ENCODE measurements around the gene CCNY. TPM values are rescaled to one million over a fixed set of nuclear protein-coding genes. Genes with fewer than 3 reads are reported as not detected.
"Not testable (repeated sequence)": the region's sequence is repeated elsewhere in the genome, so short reads cannot be mapped to it uniquely, and the experiment has no call there.

CCNY gene
- polyA plus RNA-seq, 5 donors, result 75.0 to 89.0 (median 84.9) TPM

DNA sequence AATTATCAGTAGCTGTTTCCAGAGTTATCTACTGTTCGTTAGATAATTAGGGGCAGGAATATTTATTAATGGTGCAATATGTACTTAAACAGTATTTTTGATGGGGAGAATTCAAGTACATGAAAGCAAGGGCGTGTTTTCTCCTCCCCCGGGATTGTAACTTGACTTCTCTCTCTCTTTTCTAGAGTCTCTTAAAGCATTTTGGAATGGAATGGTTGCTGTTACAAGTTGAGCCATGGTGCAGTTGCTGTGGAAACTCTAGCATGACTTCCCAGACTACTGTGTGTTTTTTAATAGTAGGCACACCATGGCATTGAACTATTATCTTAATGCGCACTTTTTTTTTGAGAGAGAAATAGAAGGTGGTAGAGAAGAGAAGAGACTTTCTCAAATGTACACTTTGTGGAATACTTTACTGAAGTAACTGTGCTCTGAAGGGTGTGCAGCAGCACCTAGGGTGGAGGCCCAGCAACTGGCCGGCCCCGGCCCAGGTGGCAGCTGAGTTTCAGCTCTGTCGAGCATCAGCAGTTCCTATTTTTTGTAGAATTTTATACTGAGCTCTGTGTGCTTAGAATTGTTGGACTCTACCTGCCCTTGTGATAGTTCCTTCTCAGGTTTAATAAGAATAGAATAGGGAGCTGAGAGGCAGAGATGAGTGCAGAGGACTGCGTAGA is 64.4 kb downstream of the CCNY start:
- no peak for DNase-seq

DNA sequence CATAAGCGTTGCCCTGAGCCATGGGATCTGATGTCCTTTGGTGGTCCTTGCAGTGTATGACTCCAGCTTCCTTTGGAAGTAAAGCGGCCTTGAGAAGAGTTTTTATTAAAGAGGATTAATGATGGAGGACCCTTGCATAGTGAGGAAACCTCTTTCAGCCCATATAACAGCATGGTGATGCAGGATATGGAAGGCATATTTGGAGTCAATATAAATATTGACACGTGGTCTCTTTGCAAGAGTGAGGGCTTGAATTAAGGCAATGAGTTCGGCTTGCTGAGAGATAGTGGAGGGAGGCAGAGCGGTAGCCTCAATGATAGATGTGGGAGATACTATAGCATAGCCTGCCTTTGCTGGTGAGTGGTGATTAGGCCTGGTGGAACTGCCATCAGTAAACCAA is 67.2 kb downstream of the CCNY start:
- DNase-seq, result not testable (repeated sequence)

DNA sequence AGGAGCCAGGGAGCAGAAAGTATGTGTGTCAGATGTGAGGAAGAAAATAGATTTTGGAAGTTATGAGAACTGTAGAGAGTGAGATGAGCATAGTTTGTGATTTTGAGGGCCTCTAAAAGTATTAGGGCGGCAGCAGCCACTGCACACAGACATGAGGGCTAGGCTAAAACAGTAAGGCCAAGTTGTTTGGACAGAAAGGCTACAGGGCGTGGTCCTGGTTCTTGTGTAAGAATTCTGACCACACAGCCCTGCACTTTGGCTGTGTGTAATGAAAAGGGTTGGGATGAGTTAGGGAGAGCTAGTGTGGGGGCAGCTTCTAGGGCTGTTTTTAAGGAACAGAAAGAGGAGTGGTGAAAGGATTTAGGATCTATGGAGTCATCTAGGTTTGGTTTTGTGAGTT is 67.8 kb downstream of the CCNY start:
- not testable (repeated sequence) for DNase-seq

DNA sequence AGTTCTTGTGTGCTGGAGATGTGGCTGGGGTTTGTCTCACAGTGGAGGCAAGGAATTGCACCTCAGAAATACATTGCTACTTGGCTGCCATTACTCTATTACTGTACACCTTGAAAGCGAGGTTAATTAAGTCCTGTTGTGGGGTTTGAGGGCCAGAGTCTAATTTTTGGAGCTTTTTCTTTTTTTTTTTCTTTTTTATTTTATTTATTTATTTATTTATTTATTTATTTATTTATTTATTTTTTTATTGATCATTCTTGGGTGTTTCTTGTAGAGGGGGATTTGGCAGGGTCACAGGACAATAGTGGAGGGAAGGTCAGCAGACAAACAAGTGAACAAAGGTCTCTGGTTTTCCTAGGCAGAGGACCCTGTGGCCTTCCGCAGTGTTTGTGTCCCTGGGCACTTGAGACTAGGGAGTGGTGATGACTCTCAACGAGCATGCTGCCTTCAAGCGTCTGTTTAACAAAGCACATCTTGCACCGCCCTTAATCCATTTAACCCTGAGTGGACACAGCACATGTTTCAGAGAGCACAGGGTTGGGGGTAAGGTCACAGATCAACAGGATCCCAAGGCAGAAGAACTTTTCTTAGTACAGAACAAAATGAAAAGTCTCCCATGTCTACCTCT is 69.8 kb downstream of the CCNY start:
- not testable (repeated sequence) for DNase-seq

DNA sequence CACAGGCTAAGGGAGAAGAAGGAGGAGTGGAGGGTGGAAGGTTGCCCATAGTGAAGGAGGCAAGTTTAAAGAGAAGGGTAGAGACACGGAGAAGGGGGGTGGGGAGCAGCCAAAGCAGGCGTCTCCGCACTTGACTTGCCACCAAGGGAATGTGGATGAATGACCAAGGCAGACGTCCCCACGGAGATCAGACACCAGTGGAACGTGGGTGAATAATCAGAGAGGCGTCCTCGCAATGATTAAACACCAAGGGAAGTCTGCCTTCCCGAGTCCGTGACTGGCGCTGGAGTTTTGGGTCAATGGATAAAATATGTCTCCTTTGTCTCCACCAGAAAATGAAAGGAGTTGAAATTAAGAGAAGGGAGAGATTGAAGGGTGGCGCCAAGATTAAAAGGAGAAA is 71.4 kb downstream of the CCNY start:
- not testable (repeated sequence) for DNase-seq

DNA sequence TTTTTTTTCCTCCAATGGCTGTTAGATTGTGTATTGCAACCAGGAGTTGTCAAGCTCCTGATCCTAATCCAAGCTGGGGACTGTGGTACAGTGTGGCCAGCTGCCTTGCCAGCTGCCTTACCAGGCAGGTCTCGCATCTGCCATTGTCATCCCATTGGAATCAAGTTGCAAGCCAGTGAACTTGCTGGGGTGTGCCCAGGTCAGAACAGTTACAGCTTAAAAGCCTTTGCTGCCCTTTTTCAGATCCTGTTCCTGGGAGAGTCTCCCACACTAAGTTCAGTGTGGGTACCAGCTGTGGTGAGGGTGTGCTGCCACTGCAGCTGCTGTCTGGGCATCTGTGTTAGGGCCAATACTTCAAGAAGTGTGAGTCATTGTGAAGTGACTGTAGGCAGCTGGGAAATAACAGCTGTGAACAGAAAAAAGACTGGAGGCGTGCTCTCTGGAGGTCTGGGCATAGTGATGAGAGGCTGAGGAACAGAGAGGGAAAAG is 72.8 kb downstream of the CCNY start:
- DNase-seq, result no peak

DNA sequence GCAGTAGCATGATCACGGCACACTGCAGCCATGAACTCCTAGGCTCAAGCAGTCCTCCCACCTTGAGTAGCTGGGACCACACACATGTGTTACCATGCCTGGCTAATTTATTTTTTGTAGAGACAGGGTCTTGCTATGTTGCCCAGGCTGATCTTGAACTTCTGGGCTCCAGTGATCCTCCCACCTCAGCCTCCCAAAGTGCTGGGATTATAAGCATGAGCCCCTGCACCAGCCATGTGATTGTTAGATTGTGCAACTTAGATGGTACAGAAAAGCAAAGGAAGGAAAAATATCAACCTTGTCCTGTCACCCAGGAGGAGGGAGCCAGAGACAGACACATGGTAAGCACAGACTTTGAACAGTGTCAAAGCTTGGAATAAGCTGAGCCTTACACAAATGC is 73.5 kb downstream of the CCNY start:
- DNase-seq, result no peak

DNA sequence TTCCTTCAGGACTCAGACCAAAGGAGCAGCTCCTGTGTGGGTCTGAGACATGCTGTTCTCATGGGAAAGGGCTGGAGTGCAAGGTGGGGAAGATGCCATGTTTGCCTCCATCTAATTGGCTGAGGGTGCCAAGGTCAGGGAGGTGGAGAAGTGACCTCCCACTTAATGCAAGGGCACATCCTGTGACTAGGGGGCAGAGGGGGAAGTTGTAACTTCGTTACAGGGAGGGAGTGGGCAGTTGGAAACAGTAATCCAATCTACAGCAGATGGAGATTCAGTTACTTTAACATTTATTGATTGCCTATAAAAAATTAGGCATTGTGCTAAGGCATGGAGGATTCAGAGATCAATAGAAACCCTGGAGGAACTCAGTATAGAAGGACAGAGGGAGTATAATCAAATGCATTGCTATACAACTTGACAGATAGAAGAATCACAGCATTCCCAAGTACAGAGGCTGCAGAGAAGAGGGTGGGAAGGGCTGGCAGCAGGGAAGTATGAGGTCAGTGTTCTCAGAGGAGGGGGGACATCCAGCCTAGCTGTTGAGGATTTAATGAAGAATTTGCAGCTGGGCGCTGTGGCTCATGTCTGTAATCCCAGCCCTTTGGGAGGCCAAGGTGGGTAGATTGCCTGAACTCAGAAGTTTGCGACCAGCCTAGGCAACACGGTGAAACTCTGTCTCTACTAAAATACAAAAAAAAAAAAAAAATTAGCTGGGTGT is 75.9 kb downstream of the CCNY start:
- no peak for DNase-seq

DNA sequence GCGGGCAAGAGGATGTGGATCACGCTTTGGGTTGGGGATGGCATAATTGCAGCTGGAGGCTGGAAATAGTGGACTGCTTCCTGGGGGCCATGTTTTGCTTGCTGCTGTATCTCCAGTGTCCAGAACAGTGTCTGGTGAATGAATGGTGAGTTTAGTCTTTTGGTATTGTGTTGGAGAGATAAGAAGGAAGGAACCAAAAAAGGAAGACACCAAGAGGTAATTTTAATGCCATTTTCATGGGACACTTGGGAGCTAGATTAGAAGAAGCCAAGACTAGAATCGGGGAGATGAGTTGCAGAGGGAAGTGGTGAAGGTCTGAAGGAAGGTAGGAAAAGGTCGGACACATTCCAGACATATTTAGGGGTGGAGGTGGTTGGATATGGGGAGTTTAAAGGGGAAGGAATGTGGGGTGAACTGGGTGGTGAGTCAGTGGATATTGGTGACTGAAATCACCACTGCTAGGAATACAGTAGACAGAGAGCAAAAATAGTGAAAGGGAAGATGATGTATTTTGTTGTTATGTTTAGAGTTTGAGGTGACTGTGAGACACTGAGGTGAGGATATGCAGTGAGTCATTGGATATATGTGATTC is 76.7 kb downstream of the CCNY start:
- DNase-seq, result no peak

DNA sequence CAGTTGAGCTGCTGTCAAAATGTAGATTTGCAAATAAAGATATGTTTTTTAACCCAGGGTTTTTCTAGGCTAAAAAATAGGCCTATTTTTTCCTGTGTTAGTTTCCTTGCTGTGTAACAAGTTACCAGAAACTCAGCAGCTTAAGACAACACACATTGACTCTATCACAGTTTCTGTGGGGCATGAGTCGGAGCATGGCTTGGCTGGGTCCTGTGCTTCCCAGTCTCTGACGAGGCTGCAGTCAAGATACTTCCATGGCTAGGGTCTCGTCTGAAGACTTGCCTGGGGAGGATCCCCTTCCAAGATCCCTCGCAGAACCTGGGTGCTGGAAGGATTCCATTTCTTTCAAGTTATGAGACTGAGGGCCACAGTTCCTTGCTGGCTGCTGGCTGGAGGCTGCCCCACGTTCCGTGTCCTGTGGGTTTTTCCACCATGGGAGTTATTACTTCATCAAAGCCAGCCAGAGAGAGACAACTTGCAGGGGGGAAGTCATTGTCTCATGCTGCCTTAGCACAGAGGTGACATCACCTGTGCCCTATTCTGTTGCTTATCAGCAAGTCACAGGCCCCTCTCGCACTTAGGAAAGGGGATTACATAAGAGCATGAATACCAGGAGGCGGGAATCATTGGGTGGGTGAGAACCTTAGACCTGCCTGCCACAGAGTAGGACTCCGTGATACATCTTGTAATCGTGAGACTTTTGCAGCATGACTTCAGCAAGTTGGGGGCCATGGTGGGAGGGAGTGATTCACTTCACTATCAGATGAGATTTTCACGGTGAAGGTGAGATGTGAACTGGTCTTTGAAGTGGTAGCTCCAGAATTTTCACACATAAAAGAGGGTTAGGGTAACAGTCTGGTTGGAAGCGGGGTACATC is 77.9 kb downstream of the CCNY start:
- no peak for DNase-seq

DNA sequence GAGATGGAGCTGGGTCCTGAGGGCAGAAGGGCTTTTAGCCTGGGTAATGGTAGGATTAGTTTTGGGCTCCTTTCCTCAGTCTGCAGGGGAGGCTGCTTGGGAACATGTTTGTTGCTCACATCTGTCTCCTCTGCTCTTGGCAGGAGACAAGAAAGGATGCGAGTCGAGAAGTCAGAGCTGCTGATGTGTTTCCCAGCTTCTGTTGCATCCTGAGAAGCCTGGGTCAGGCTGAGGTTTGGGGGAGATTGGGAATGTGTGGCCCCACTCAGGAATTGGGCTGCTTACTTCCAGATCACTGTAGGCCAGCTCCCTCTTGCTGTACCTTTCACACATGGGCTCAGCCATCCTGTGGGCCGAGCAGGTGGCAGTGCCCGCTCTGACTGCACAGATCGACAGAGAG is 79.2 kb downstream of the CCNY start:
- DNase-seq, result no peak

DNA sequence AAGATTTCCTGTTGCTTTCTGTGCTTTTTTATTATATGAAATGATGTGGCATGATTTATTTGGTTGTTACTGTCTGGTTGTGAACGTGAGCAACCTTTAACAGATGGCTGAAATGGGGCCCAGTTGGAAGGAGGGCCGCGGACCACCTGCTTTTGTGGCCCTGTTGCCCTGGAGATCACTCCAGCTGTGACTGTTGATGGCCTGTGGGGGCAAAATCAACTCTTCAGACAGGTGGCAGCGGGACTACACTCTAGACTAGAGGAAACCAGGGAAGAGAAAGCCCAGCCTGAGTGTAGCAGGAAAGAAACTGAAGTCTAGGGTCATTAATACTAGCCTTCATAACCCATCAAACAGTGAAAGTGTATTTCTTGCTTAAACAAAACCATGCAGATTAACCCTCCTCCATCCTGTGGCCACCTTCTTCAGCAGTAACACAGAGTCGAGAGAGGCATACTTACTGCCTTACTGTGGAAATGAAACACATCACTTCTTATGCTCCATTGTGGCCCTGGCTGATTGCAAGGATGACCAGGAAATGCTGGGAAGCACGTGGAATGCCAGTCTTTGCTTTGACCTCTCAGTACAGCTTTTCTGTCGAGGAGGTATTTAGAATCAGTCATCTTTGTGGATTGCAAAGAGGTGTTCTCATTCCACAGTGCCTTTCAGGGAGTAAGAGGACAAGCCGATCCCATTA is 80.5 kb downstream of the CCNY start:
- no peak for DNase-seq

DNA sequence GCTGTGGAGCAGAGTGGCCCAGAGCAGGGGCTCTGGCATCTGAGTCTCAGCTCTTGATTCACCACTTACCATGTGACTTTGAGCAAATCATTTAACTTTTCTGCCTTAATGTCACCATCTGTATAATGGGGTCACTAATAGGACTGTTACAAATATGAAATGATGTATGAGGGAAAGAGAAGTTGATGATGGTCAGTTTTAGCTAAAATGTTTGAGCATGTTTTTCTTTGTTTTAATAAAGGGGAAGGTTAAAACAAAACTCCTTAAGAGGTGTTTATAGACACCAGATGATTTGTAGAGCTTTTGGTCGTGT is 81.0 kb downstream of the CCNY start:
- no peak for DNase-seq

DNA sequence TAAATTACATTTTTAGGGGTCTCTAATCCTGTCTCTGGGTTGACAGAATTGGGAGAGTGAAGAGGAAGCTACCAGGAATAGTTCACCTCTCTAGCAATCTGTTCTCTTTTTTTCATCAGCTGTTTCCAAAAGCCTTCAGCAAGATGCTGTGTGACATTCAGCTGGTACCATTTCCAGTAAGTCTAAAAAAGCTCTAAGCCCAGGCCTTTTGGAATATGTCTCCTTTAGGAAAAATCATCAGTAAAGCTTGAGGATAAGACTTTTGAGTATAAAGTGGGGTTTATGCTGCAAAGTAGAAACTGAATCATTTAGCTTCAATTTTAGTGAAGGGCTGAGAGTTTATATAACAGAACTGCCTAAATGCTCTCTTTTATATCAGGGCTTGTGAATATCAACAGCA is 81.5 kb downstream of the CCNY start:
- no peak for DNase-seq

DNA sequence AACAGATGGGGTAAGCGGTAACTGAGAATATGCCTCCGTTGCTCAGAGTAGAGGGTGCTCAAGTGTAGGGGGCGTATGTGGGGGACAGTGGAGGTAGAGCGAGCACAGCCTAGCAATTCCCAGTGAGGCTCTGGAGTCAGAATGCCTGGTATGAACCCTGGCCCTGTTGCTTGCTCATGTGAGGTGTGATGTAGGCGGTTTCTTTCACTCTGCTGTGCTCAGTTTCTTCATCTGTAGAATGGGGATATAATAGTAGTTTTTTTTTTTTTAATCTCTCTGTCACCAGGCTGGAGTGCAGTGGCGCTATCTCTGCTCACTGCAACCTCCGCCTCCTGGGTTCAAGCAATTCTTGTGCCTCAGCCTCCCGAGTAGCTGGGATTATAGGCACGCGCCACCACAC is 82.3 kb downstream of the CCNY start:
- DNase-seq, result not testable (repeated sequence)

DNA sequence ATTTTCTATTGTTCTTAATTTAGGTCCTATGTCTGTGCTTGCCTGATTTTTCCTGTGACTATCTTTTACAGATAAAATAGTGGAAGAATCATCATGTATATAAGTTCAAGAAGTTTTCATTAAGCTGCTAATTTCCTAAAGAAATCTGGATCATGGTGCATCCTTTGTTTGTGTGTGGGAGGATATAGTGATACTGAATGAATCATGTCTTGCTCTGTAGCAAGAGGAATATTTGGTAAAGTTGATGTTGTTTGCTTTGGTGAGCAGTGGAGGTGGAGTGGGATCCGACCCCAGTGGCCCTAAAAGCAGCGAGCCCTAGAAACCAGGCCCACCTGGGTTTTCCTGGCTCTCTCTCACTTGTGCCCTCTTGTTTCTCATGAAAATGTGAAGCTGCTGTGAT is 83.7 kb downstream of the CCNY start:
- DNase-seq, result no peak

DNA sequence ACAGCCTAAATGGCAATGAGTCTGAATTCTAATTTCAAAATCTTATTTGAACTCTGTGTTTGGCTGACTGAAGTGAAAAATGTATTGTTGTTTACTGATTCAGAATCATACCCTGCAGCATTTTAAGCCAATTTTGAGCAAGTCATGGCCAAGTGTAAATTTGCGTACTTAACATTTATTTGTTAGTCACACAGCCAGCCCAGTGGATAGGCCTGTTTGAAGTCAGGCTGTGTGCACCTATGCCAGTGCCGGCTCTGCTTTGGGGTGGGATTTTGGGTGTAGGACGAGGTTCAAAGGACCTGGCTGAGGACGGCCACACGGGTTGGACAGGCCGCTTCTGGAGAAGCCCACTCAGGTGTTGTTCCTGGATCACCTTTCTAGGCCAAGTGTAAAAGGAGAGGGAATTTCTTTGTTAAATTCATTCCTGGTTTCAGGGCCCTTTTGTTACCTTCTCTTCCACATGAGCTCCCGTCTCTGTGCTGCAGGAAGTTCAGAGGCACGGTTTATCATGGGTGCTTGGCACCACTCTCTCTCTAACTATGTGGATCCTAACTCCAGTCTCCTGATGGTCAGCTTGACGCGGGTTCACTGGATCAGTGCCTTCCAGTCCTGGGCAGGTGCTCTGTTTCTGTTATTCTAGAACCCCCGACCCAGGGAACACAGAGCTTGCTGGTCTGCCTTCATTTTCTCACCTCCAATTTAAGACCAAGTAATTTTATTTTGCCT is 84.7 kb downstream of the CCNY start:
- no peak for DNase-seq

DNA sequence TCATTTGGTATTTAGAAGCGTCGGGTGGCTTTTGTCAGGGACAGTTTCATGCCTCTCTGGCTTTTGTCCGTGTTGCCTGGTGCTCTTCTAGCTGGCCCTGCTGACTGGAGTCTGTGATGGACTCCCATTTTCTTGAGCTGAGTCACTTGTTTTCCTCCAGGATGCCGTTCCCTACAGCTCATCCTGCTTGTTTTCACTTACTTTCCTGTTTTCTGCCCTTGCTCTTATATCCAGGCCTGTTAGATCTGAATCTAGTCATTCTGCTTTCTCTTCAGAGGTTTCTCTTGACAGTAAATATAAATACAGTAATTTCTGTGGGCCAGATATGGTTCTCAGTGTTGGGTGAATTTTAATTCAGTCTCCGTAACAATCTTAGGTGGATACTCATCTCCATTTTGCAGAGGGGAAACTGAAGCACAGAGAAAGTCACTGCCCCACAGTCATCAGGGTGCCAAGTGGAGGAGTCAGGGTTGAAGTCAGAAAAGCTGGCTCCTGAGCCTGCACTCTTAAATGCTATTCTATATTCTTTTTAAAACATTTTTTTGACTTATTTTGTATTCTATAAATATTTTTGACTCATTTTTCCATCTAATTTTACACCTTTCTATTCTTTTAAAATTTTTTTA is 85.4 kb downstream of the CCNY start:
- no peak for DNase-seq

DNA sequence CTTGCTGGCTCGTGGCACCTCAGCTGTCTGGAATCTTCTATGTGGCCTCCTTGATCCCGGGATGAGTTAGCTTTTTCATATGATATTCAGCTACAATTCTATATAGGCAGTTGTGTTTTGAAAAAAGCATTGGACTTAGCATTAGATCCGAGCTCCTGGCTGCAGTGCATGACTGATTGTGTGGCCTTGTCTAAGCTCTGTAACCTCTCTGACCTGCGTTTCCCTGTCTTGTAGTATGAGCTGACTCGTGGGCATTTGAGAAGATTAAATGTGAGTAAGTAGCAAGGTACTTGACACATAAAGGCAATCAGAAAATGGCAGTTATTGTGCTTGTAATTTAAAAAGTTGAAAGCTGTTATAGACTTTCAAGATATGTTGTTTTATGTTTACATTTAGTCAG is 85.9 kb downstream of the CCNY start:
- no peak for DNase-seq

All from right lung (tissue), 5 donors.